Hepatic stellate cell (primary cell): ENCODE measurements around the gene COL4A6.
"Not testable (repeated sequence)": the region's sequence is repeated elsewhere in the genome, so short reads cannot be mapped to it uniquely, and the experiment has no call there.

ENCODE experiments used
- DNase-seq: peaks from one replicate; pipeline ENCODE4 v3.0.0; 2011; ENCODE audit warnings: low spot score

COL4A6 gene

GRCh38 chrX:108399418-108400165 lies 38.6 kb downstream of the COL4A6 start:
- no peak for DNase-seq

GRCh38 chrX:108397627-108398391 lies 40.4 kb downstream of the COL4A6 start:
- DNase-seq, result no peak

GRCh38 chrX:108396986-108397385 lies 41.2 kb downstream of the COL4A6 start:
- no peak for DNase-seq

GRCh38 chrX:108396188-108396891 lies 41.9 kb downstream of the COL4A6 start:
- no peak for DNase-seq

GRCh38 chrX:108390976-108391717 lies 47.1 kb downstream of the COL4A6 start:
- not testable (repeated sequence) for DNase-seq

- no peak for DNase-seq
Observed at GRCh38 chrX:108384783-108385182, 53.4 kb downstream of the COL4A6 start.

GRCh38 chrX:108380222-108380621 lies 58.0 kb downstream of the COL4A6 start:
- no peak for DNase-seq

- DNase-seq, result not testable (repeated sequence)
Observed at GRCh38 chrX:108376821-108377220, 61.4 kb downstream of the COL4A6 start.

- DNase-seq, result not testable (repeated sequence)
Observed at GRCh38 chrX:108375591-108375990, 62.6 kb downstream of the COL4A6 start.

GRCh38 chrX:108366644-108367406 lies 71.4 kb downstream of the COL4A6 start:
- no peak for DNase-seq

- DNase-seq, result no peak
Observed at GRCh38 chrX:108362026-108362425, 76.2 kb downstream of the COL4A6 start.

- DNase-seq, result peak; percentile 3
Observed at GRCh38 chrX:108361316-108361715, 76.9 kb downstream of the COL4A6 start.

GRCh38 chrX:108359806-108360602 lies 78.2 kb downstream of the COL4A6 start:
- DNase-seq, result peak; percentile 1

- DNase-seq, result no peak
Observed at GRCh38 chrX:108353452-108353851, 84.8 kb downstream of the COL4A6 start.

- DNase-seq, result no peak
Observed at GRCh38 chrX:108349210-108349609, 89.0 kb downstream of the COL4A6 start.

GRCh38 chrX:108348525-108348924 lies 89.7 kb downstream of the COL4A6 start:
- DNase-seq, result no peak

- DNase-seq, result no peak
Observed at GRCh38 chrX:108347800-108348199, 90.4 kb downstream of the COL4A6 start.

- no peak for DNase-seq
Observed at GRCh38 chrX:108344216-108344615, 94.0 kb downstream of the COL4A6 start.

- no peak for DNase-seq
Observed at GRCh38 chrX:108341947-108342346, 96.3 kb downstream of the COL4A6 start.

- no peak for DNase-seq
Observed at GRCh38 chrX:108332281-108332680, 105.9 kb downstream of the COL4A6 start.
